Lung microvascular endothelial cell (primary cell): Measurements from ENCODE around the gene ZNF440. TPM values are rescaled to one million over a fixed set of nuclear protein-coding genes. Genes with fewer than 3 reads are reported as not detected.
A peak's percentile ranks its signal among the peaks of the same experiment; 100 is the strongest.
"Not testable (repeated sequence)": the region's sequence is repeated elsewhere in the genome, so short reads cannot be mapped to it uniquely, and the experiment has no call there.

ENCODE experiments used
- DNase-seq, 2 donors: peaks; one replicate each; pipeline versions ENCODE4 v3.0.0 to v3.0.0-alpha.2; 2010; ENCODE audit warnings: low read depth in 2 of 2
- total RNA-seq: library from RNA; depleted of rRNA; stranded (reverse); fragments of >200 nt; gene quantifications from 2 replicates; pipeline ENCODE4 v1.2.1, GENCODE V29; 2014

ZNF440 gene
- 4.8 and 9.5 TPM in 2 replicates for total RNA-seq

GRCh38 chr19:11814029-11814699, at the start of gene ZNF440:
Gene ZNF440, plus strand, starts transcription at chr19:11814273. Its CDS starts 175 bp downstream, at chr19:11814448.
- DNase-seq: peak; percentile 93 to 94

GRCh38 chr19:11766597-11767591, 47.2 kb upstream of the ZNF440 start, which contains the start of gene ZNF441:
Gene ZNF441, plus strand, starts transcription at chr19:11767000. Its CDS starts 194 bp downstream, at chr19:11767194.
- peak; percentile 93 to 94 for DNase-seq

- DNase-seq: peak; percentile 16 to 29
Measured at GRCh38 chr19:11767633-11768133, 46.4 kb upstream of the ZNF440 start.

- DNase-seq: no peak
Measured at GRCh38 chr19:11769995-11770394, 44.1 kb upstream of the ZNF440 start.

- not testable (repeated sequence) for DNase-seq
Measured at GRCh38 chr19:11771520-11771919, 42.6 kb upstream of the ZNF440 start.

GRCh38 chr19:11776669-11777068, 37.4 kb upstream of the ZNF440 start:
- not testable (repeated sequence) for DNase-seq

GRCh38 chr19:11780431-11781020, 33.5 kb upstream of the ZNF440 start:
- no peak for DNase-seq

GRCh38 chr19:11781295-11782057, 32.6 kb upstream of the ZNF440 start:
- DNase-seq: no peak

- DNase-seq: no peak
Measured at GRCh38 chr19:11783767-11784166, 30.3 kb upstream of the ZNF440 start.

- DNase-seq: no peak
Measured at GRCh38 chr19:11784356-11784755, 29.7 kb upstream of the ZNF440 start.

GRCh38 chr19:11787536-11787935, 26.5 kb upstream of the ZNF440 start:
- no peak for DNase-seq

GRCh38 chr19:11792942-11793341, 21.1 kb upstream of the ZNF440 start:
- DNase-seq: no peak

GRCh38 chr19:11797491-11797890, 16.6 kb upstream of the ZNF440 start:
- peak; percentile 71 to 76 for DNase-seq

- DNase-seq: peak; percentile 81
Measured at GRCh38 chr19:11798391-11799330, 15.4 kb upstream of the ZNF440 start, which contains the start of gene ZNF491. Gene ZNF491, plus strand, starts transcription at chr19:11798523. Its CDS starts 7,431 bp downstream, at chr19:11805954.

GRCh38 chr19:11806354-11807098, 7.5 kb upstream of the ZNF440 start:
- DNase-seq: no peak

- DNase-seq: no peak
Measured at GRCh38 chr19:11807099-11807380, 7.0 kb upstream of the ZNF440 start.

GRCh38 chr19:11813703-11814028, 407 bp upstream of the ZNF440 start:
- DNase-seq: no peak

GRCh38 chr19:11814700-11815035, 595 bp downstream of the ZNF440 start:
- DNase-seq: peak; percentile 41 to 44

- peak in 1 of 2 donors; percentile 28 for DNase-seq
Measured at GRCh38 chr19:11821474-11822109, 7.5 kb downstream of the ZNF440 start.
